Stimulated activated memory B cell treated with anti-CD40 and anti-IgM and Interleukin-4, amounts not matched to agents 10 μg/mL and 1 μg/mL and 100 μg/mL, for 72 hours (primary cell): ENCODE results near the gene RASGRF1.
"Not testable (repeated sequence)": the region's sequence is repeated elsewhere in the genome, so short reads cannot be mapped to it uniquely, and the experiment has no call there.

Experiments used
- ATAC-seq: fragments of 150-1000 bp; cut with Tn5 transposase; 2 replicates; pipeline ENCODE4 v1.10.0; 2021
- H3K27ac Mint-ChIP-seq: one replicate; pipeline ENCODE4 v1.8.0; 2022; ENCODE audit warnings: mild to moderate bottlenecking, mixed read lengths
- H3K27me3 Mint-ChIP-seq: one replicate; pipeline ENCODE4 v1.8.0; 2022; ENCODE audit warnings: mixed read lengths
- H3K36me3 Mint-ChIP-seq: one replicate; pipeline ENCODE4 v1.8.0; 2022; ENCODE audit warnings: mixed read lengths
- H3K4me1 Mint-ChIP-seq: one replicate; pipeline ENCODE4 v1.8.0; 2022; ENCODE audit warnings: mixed read lengths
- H3K4me3 Mint-ChIP-seq: one replicate; pipeline ENCODE4 v1.8.0; 2022; ENCODE audit warnings: mild to moderate bottlenecking, moderate library complexity, mixed read lengths
- H3K9me3 Mint-ChIP-seq: one replicate; pipeline ENCODE4 v1.8.0; 2022; ENCODE audit warnings: mixed read lengths

Gene RASGRF1

DNA sequence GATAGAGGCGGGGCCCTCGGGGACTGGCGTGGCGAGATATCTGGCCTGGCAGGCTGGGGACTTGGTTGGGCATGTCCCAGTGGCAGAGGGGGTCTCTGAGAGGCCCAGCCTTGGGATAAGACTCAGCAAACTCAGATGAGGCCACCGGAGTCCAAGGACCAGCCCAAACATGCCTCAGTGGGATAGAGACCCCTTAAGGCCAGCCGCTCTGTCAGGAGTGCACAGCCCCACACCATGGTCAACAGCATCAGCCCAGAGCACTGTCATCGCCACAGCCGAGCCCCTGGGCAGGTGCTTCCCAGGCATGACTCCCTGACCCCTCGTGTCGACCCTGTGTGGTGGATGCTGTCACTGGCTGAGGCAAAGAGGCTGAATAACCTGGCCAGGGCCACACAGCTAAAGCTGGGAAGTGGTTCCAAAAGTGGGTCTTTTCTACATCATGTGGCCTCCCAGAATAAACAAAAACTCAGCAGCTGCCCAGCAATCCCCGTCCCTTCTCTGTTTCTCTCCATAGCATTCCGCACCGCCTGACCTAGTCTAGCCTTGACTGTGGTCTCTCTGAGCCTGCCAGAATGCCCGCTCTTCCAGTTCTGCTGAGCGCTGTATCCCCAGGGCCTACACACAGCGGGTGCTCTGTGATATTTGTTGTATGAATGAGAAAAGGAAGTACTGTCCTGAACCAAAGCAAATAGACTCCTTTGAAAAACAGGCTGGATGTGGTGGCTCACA lies 160.9 kb downstream of the RASGRF1 start:
- no peak for ATAC-seq
- Mint-ChIP-seq H3K27me3 (no peaks in the 10 kb centered on the region), H3K9me3 (no peaks in the 10 kb centered on the region), H3K36me3 (peaks cover 77% of the 10 kb centered on the region), H3K27ac (peak overlapping the region; percentile 63), H3K4me1 (peaks cover 51% of the 10 kb centered on the region), H3K4me3 (peak overlapping the region; percentile 10)

DNA sequence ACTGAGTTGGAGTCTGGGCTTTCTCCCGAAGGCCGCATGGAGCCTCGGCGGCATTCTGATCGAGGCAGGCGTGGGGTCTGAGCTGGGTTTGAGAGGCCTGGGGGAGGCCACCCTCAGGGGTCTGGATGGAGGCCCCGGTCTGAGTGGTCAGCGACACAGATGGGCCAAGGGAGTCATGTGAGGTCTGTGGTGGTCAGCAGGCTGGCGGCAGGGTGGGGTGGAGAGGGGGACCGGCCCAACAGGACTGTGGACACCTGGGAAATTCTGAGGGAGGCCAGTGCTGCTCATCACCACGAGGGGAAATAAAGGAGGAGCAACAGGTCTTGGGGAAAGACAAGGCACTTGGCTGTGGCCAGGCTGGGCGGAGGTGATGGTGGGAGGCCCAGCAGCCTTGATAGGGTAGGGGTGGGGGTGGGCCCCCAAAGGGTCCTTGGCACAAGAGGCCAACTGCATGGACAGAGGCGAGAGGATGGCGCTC lies 161.9 kb downstream of the RASGRF1 start:
- no peak overlapping the region for H3K4me3 Mint-ChIP-seq
- peaks cover 77% of the 10 kb centered on the region for H3K36me3 Mint-ChIP-seq
- H3K4me1 Mint-ChIP-seq = peaks cover 56% of the 10 kb centered on the region
- H3K27ac Mint-ChIP-seq = peak overlapping the region; percentile 63
- no peaks in the 10 kb centered on the region for H3K9me3 Mint-ChIP-seq
- no peak for ATAC-seq
- no peaks in the 10 kb centered on the region for H3K27me3 Mint-ChIP-seq

DNA sequence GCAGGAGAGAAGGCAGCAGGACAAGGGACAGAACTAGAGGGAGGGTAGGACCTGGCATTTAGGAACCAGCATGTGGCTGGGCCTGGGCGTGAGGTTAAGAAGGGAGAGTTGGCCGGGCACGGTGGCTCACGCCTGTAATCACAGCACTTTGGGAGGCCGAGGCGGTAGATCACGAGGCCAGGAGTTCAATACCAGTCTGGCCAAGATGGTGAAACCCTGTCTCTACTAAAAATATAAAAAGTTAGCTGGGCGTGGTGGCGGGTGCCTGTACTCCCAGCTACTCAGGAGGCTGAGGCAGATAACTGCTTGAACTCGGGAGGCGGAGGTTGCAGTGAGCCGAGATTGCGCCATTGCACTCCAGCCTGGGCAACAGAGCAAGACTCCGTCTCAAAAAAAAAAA lies 162.4 kb downstream of the RASGRF1 start:
- Mint-ChIP-seq H3K4me1 (peaks cover 57% of the 10 kb centered on the region), H3K27ac (peak overlapping the region; percentile 63), H3K36me3 (peaks cover 76% of the 10 kb centered on the region), H3K4me3 (peak overlapping the region; percentile 35)
- ATAC-seq, H3K27me3 Mint-ChIP-seq, H3K9me3 Mint-ChIP-seq: not testable (repeated sequence)

DNA sequence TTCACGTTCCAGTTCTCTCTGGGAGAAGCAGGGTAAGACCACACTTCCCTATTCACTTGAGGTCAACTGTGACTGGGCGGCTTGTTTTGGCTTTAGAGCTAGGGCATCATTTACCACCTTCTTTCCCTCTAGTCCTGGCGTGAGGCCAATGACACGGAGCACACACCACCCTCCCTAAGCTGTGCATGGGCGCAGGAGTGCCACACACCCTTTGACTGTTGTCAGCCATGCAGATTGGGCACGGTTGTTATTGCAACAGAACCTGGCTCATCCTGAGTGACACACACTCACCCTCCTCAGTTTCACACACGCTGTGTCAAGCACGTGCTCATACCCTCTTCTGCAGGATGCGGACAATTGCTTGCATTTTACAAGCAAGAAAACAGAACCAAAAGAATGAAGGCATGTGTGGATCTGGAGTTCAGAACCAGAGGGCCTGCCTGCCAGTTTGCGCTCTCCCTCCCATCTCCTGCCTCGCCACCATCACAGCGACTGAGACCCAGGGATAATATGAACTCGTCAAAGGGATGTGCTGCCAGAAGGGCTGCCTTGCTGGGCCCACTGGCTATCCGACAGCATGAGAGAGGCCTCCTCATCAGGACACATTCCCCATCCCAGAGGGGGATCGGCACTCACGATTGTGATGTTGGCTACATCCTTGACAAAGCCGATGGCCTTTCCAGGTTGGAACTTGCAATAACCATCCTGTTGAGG lies 163.3 kb downstream of the RASGRF1 start:
- Mint-ChIP-seq H3K4me3 (no peak overlapping the region), H3K27me3 (no peaks in the 10 kb centered on the region), H3K27ac (peak overlapping the region; percentile 63), H3K36me3 (peaks cover 74% of the 10 kb centered on the region), H3K4me1 (peaks cover 58% of the 10 kb centered on the region), H3K9me3 (no peaks in the 10 kb centered on the region)
- peak; percentile 24 for ATAC-seq

DNA sequence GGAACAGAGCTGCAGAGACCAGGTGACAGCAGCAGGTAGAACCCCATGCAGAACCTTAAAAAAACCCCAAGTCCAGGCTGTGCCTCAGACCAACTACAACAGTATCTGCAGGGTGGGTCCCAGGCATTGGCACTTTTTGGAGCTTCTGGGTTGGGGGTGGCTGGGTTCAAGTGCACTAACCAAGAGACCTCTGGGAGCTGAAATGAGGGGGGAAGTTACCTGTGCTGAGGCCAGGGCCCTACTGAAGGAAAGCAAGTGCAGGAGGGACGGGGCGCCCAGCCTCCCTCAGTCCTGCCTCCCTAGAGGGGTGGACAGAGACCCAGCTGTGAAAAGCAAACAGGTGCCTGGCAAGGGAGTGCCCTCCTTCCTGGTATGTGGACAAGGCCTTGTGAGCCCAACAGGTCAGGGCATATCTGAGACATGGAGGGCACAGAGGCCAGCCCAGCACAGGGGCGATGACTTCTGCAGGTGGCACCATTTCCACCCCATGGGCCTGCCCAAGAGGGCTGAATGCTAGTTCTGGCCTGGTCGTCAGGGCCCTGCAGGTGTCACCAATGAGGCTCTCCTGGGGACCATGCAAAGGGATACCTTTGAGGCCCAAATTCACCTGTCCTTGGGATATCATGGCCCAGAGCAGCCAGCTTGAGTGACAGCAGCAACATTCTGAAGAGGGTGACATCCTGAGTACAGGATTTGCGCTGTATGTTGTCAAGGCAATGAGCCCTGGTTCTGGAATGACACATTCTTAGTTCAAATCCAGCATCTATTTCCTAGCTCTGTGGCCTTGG lies 164.4 kb downstream of the RASGRF1 start:
- no peak for ATAC-seq
- H3K36me3 Mint-ChIP-seq = peaks cover 75% of the 10 kb centered on the region
- no peaks in the 10 kb centered on the region for H3K9me3 Mint-ChIP-seq
- H3K27me3 Mint-ChIP-seq = no peaks in the 10 kb centered on the region
- H3K4me1 Mint-ChIP-seq = peaks cover 69% of the 10 kb centered on the region
- H3K4me3 Mint-ChIP-seq = no peak overlapping the region
- H3K27ac Mint-ChIP-seq = peak overlapping the region; percentile 53

DNA sequence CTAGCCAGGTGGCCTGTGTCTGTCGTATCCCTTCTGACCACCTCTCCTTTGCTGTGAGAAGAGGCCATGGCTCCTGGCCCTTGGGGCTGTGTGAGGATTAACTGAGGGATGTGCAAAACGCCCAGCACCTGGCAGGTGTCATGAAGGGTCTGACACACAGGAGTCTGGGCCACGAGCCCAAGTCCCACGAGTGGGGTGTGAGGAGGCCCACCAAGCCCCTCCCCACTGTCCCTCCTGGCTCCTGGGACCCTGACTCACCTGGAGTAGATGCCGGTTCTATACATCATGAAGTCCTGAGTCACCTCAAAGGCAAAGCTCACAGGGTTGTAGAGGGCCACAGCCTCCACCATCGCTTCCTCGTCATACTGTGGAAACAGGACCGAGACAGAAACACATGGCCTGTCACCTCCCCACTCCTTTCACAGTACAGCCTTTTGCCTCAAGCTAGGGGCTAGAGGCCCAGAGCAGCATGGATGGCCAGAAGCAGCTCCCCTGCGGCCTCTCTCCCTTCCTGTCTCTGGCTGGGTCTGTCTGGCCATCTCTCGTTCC lies 165.4 kb downstream of the RASGRF1 start:
- no peaks in the 10 kb centered on the region for H3K27me3 Mint-ChIP-seq
- no peak overlapping the region for H3K4me3 Mint-ChIP-seq
- H3K27ac Mint-ChIP-seq = peak overlapping the region; percentile 53
- H3K36me3 Mint-ChIP-seq = peaks cover 74% of the 10 kb centered on the region
- H3K4me1 Mint-ChIP-seq = peaks cover 68% of the 10 kb centered on the region
- ATAC-seq = no peak
- H3K9me3 Mint-ChIP-seq = no peaks in the 10 kb centered on the region

DNA sequence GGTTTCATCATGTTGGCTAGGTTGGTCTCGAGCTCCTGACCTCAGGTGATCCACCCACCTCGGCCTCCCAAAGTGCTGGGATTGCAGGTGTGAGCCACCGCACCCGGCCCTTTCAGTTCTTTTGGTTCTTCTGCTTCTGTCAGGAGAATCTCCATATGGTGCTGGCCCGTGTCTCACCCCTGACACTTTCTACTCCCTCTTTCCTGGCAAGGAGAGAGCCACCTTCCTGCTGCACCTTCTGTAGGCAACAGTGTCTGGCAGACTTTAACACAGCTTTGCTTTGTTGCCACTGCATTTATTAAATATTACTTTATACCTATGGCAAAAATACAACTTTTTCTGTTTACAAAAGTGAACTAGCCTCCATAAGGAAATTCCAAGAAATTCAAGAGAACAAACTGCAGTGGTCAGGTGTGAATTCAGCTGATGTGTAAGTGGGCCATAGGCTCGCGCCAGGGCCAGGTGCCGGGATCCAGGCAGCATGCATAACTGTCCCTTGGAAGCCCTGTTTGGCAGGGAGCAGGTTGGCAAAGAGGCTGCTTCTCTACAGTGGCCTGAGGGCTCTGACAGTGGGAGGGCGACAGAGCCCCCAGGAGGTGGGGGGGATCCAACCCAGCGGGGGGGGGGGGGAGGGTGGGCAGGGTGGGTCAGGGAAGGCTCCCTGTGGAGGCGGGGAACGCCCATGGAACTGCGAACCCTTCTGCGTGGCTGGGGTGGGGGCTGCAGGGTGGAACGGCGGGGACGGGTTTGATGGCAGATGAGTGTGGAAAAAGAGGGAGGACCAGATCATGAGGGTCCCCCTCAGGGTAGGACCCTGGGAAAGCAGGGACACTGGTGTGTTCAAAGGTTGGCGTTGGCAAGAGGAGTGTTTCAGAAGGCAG lies 166.9 kb downstream of the RASGRF1 start:
- peaks cover 56% of the 10 kb centered on the region for H3K4me1 Mint-ChIP-seq
- no peaks in the 10 kb centered on the region for H3K9me3 Mint-ChIP-seq
- H3K36me3 Mint-ChIP-seq = peaks cover 60% of the 10 kb centered on the region

DNA sequence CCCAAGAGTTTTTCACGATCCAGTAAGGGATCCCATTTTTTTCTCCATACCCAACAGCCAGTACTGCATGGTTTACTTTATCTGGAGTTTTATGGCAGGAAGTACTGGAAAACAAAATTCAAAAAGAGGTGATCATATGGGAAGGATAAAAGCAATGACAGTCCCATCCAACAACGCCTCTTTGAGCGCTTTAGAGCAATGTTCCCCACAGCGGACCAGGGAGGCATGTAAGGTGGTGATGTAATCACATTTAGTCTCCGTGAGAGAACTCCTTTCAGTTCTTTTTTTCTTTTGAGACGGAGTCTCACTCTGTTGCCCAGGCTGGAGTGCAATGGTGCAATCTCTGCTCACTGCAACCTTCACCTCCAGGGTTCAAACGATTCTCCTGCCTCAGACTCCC lies 167.6 kb downstream of the RASGRF1 start:
- no peak overlapping the region for H3K4me3 Mint-ChIP-seq
- no peaks in the 10 kb centered on the region for H3K27me3 Mint-ChIP-seq
- H3K36me3 Mint-ChIP-seq = peaks cover 53% of the 10 kb centered on the region
- H3K9me3 Mint-ChIP-seq = no peaks in the 10 kb centered on the region
- no peak for ATAC-seq
- H3K27ac Mint-ChIP-seq = peak overlapping the region; percentile 53
- peaks cover 49% of the 10 kb centered on the region for H3K4me1 Mint-ChIP-seq

More for the DNA sequence above, 166.9 kb downstream of the RASGRF1 start:
- ATAC-seq = no peak
- Mint-ChIP-seq H3K27ac (peak overlapping the region; percentile 53), H3K4me3 (peak overlapping the region; percentile 3), H3K27me3 (no peaks in the 10 kb centered on the region)

DNA sequence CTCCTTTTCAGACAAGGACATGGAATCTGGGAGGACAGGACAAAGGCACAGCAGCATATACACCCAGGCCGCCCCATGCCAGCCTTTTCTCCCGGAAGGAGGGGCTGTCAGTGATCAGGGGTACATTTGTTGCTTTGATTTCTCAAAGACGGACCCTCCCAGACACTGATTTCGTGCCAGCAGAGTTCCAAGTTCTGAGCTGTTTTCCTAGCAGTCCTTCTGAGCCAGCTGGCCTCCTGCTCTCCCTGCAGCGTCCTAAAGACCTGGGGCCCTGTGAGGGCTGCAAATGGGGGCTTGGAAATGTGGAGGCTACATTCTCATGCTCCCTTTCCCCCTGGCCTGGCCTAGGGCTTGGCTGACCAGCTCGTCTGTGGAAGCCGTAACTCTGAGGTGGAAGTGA lies 168.1 kb downstream of the RASGRF1 start:
- Mint-ChIP-seq H3K4me1 (peaks cover 45% of the 10 kb centered on the region), H3K4me3 (no peak overlapping the region), H3K27me3 (no peaks in the 10 kb centered on the region), H3K36me3 (peaks cover 48% of the 10 kb centered on the region), H3K9me3 (no peaks in the 10 kb centered on the region), H3K27ac (peak overlapping the region; percentile 53)
- ATAC-seq = no peak

DNA sequence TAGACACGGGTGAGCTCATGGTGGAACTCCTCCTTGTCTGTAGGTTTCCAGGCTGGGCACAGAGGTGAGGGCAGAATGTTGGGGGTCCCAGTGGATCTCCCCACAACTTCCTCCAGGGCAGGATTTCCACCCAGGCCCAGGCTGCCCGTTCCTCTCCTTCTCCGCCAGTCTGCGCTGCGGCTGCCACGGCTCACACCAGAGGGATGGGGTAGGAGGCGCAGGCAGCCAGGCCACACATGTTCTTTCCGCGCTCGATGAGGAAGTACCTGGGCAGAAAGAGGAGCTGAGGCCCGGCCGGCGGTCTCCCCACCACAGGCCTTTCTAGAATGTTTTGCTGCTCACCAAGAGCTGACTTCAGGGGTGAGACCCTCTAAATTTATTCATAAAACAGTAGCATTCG lies 168.6 kb downstream of the RASGRF1 start:
- Mint-ChIP-seq H3K4me3 (no peak overlapping the region), H3K36me3 (peaks cover 48% of the 10 kb centered on the region), H3K4me1 (peaks cover 45% of the 10 kb centered on the region), H3K27me3 (no peaks in the 10 kb centered on the region), H3K9me3 (no peaks in the 10 kb centered on the region), H3K27ac (peak overlapping the region; percentile 53)
- ATAC-seq = no peak

DNA sequence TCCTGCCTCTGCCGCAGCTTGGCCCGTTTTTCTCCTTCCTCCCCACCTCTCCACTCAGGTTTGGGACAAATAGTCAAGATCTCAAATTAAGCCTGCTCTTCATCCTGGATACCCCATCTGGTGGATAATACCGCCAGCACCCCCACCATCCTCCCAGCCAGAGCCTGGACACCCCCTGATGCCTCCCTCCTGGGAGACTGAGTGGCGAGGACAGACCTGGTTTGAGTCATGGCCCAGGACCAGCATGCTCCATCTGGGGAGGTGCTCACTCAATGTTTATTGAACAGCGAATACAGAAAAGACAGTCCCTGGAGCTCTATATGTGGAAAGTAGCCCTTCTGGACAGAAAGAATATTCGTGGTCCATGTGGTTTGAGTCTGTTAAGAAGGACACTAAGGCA lies 169.1 kb downstream of the RASGRF1 start:
- H3K4me3 Mint-ChIP-seq = no peak overlapping the region
- peak overlapping the region; percentile 53 for H3K27ac Mint-ChIP-seq
- peaks cover 49% of the 10 kb centered on the region for H3K4me1 Mint-ChIP-seq
- peak; percentile 44 for ATAC-seq
- H3K36me3 Mint-ChIP-seq = peaks cover 48% of the 10 kb centered on the region
- no peaks in the 10 kb centered on the region for H3K27me3 Mint-ChIP-seq
- H3K9me3 Mint-ChIP-seq = no peaks in the 10 kb centered on the region

DNA sequence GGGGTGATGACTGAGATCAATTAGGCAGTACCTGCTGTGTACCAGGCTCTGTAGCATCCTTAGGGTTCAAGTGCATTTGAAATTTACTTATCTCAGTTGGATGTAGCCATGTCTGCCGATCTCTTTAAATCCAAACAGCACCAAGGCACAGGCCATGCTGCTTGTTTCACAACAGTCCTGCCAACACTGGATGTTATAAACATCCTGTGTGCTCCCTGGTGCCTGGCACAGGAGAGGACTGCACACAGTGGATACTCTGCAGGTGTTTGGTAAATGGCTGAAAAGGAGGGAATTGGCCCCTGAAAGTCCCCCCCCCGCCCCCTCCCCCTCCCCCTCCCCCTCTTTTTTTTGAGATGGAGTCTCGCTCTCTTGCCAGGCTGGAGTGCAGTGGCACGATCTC lies 172.7 kb downstream of the RASGRF1 start:
- no peak overlapping the region for H3K4me3 Mint-ChIP-seq
- no peak for ATAC-seq
- H3K36me3 Mint-ChIP-seq = peaks cover 26% of the 10 kb centered on the region
- no peaks in the 10 kb centered on the region for H3K27me3 Mint-ChIP-seq
- H3K9me3 Mint-ChIP-seq = no peaks in the 10 kb centered on the region
- H3K4me1 Mint-ChIP-seq = peaks cover 39% of the 10 kb centered on the region
- H3K27ac Mint-ChIP-seq = no peak overlapping the region

DNA sequence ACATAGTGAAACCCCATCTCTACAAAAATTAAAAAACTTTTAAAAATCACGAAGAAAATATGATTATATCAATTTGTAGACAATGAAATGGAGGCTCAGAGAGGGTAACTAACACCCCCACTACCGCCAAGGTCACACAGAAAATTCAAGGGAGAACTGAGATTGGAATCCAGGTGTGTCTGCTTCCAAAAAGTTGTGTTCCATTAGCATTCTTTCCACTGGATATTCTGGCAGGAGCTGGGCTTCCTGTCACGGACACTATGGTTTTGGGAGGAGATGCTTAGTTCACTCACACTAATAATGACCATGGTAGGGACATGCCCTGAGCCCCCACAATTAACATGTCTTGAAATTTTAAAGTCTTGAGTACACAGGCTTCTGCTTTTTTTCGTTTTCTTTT lies 174.5 kb downstream of the RASGRF1 start:
- Mint-ChIP-seq H3K36me3 (peaks cover 23% of the 10 kb centered on the region), H3K4me1 (peaks cover 31% of the 10 kb centered on the region), H3K9me3 (no peaks in the 10 kb centered on the region), H3K27ac (no peak overlapping the region), H3K27me3 (no peaks in the 10 kb centered on the region), H3K4me3 (no peak overlapping the region)
- ATAC-seq = no peak

DNA sequence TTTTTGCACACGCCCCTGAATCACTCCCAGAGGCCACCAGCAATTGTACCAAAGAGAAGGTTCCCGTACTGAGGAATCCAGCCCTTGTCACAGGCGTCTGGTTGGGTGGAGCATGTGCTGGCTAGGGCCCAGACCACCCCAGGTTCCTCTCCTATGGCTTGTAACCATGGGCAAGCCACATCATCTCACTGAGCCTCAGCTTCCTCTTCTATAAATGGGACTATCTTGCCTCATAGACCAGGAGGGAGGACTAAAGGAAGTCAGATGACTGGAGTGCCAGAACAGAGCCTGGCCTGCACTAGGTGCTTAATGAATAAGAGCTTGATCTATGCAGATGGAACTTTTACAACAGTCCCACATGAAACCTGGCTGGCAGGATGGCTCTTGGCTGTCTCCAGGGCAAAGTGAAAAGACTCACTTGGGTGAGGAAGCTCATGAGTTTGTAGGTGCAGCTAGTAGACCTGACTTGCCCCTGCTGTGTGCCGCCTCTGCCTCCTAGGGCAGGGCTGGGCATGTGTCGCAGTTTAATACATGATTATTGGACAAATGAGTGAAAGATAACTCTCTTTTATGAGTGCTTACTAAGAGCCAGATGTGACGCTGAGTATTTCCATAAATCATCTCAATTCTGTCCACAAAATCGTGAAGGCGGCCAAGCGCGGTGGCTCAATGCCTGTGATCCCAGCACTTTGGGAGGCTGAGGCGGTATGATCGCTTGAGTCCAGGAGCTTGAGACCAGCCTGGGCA lies 175.1 kb downstream of the RASGRF1 start:
- peak; percentile 54 for ATAC-seq
- H3K27ac Mint-ChIP-seq = no peak overlapping the region
- H3K9me3 Mint-ChIP-seq = no peaks in the 10 kb centered on the region
- peaks cover 31% of the 10 kb centered on the region for H3K4me1 Mint-ChIP-seq
- H3K4me3 Mint-ChIP-seq = no peak overlapping the region
- peaks cover 22% of the 10 kb centered on the region for H3K36me3 Mint-ChIP-seq
- H3K27me3 Mint-ChIP-seq = no peaks in the 10 kb centered on the region
